GM19468 (cell line): ENCODE measurements around the gene GAK.

ENCODE experiments used
- ATAC-seq: cut with Tn5 transposase; IDR thresholded peaks from one replicate; pipeline ENCODE4 v1.9.1; 2021; ENCODE audit warnings: mild to moderate bottlenecking, moderate library complexity, moderate number of reproducible peaks; ENCODE audit not compliant: unreplicated experiment; ENCODE audit errors: extremely low read depth

Gene GAK

GRCh38 chr4:965048-965765, 33.1 kb upstream of the GAK start:
- no peak for ATAC-seq

DNA sequence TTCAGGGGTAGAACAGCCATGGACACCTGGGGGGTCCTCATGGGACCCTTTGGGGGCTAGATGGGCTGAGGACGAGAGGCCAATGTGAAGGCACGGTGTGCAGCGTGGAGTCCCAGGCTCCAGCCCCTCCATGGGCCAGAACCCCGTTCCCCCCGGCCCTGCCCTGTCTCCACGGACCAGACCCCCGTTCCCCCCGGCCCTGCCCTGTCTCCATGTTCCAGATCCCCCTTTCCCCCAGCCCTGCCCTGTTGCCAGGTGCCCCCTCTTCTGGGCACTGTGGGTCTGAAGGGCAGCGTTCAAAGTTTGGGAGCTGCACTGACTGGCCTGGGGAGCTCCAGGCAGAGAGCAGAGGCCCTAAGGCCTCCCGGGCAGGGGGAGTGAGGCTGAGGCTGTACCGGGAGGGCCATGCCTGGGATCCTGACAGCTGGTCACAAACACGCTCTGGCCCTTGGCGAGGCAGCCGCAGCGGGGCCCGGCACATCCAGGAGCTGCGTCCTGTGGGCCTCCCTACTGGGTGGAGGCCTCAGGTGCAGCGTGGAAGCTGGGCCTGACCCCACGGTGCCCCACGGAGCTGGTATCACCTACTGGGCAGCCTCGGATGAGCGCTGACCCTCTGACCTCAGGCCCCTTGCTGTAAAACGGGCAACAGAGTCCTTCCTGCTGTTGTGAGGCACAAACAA, 32.4 kb upstream of the GAK start:
- no peak for ATAC-seq

GRCh38 chr4:963276-964225, 31.4 kb upstream of the GAK start:
- ATAC-seq, result no peak

DNA sequence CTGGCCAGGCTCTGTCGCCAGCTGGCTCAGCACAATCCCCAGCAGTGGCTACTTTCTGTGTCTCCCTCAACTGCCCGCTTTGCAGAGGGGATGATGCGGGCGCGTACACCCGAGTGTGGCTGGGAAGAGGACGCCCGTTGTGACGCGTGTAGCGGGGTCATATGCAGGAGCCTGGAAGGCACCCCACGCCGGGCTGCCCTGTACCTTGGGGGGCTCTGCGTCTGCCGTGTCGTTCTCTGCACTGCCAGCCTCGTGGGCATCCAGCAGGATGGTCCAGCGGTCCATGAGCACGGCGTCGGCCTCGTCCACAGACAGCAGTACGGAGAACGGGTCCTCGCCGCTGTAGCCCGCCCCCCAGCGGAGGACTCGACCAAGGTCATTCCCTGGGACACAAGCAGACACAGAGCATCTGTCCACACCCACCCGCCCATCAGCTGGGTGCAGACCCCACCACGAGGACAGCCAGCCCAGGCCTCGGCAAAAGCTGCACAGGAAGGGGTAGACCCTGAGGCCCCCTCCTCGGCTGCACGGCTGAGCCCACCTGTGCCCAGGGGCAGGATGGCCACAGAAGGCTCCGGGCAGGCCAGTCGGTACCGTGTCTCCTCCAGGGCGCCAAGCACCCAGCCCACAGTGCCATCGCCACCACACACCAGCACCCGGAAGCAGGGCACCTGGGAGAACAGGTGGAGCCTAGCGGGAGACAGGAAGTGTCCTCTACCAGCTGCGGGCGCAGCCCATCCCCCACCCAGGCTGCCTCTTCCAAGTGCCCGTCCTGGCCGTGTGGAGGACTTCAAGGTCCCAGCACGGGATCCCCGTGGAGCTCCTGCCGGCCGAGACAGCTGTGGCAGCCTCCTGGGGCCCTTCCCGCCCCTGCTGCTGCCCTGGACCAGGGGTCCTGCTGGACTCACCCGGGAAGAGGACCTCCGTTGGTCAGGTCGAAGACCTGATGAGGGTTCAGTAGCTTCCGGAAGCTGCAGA, 30.4 kb upstream of the GAK start:
- ATAC-seq, result no peak

DNA sequence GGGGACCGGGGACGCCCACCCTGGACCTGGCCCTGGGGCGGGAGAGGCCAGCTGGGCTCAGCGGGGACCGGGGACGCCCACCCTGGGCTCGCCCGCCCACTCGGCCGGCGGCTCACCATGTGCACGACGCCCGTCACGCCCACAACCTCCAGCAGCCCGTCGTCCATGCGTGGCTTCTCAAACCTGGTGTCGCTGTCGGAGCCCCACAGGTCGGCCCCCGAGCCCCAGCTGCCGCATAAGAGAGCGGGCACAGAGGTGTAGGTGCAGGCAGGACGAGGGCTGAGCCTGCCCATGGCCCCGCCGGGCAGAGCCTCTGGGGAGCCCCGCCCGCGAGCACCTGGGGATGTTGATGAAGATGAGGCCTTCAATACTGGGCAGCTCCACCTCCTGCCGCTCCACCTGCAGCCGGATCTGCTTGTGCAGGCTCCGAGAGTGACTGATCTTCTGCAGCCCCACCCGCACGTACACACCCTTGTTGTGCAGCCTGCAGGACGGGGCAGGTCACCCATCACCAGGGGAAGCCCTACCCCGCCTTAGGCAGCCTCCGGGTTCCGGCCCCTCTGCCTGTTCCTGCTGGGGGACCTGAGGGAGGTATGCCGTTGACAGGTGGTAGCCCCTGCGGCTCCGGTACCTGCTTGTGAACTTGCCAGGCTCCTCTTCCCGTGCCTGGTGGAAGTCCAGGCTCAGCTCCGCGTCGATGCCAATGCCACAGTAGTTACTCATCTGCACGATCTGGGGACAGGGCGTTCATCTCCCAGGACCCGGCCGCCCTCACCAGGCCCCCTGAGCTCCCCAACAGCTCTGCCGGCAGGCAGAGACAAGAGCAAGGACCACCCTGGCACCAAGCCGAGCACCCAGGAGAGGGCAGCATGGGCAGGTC, 29.5 kb upstream of the GAK start:
- no peak for ATAC-seq

- no peak for ATAC-seq
Measured at GRCh38 chr4:960636-961350, 28.7 kb upstream of the GAK start.

GRCh38 chr4:960140-960635, 28.1 kb upstream of the GAK start:
- no peak for ATAC-seq

DNA sequence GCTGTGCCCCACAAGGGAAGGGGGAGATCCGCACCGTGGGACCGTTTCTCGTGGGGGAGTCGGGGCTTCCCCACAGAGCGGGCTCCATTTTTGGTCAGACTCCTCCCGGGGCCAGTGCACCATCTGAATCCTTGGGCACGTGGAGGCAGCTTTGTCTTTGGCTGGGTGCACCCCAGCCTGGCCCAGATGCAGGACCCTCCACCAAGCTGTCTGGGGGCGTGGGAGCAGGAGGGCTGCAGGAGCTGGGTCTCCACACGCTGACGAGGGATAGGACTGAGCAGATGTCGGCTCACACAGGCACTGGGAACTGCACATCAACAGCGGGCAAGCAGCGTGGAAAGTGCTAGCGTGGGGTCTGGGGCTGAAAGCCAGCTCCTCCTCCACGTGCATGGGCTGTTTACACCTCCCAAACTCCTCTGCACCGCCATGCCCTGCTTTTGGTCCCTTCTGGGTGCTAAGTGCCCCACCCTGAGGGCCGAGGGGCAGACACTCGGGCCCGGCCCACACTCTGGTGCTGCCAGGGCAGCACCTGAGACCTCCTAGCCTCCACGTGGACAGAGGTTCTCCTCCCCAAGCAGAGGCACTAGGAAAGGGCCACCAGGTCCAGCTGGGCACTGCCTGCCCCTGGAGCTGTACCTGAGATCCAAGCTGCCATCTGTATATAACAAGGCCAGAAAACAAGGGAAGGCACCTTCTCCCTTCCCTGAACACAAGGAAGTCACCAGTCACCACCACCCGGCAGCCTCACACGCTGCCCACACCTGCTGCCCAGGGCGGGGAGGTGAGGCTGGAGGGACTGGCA, 27.4 kb upstream of the GAK start:
- no peak for ATAC-seq

DNA sequence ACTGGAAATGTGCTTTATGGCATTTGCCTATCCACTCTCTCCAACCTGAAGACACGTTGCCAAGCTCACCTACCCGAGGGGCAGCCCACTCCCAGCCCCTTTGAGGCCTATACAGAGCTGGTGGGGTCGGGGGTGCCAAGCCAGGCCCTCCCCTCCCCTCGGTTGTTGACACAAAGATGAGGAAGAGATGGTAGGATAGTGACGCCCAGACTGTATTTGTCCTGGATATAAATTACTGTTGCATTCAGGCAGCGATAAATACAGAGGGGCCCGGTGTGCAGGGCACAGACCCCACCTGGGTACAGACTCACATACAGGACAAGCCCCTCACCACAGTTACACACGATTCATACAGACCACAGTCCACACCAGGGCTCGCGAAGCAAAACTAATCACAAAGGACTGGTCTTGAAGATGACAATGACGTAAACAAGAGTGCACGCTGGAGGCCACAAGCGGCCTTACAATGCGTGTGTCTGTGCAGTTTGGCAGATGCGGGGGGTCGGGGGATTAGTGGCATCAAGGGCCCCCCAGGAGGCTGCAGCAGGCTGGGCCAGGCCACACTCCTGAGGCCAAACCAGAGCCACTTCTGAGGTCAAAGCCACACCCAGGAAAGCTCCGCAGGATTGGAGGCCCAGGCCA, 26.7 kb upstream of the GAK start:
- ATAC-seq, result no peak

GRCh38 chr4:958314-958665, 26.2 kb upstream of the GAK start:
- ATAC-seq, result no peak

DNA sequence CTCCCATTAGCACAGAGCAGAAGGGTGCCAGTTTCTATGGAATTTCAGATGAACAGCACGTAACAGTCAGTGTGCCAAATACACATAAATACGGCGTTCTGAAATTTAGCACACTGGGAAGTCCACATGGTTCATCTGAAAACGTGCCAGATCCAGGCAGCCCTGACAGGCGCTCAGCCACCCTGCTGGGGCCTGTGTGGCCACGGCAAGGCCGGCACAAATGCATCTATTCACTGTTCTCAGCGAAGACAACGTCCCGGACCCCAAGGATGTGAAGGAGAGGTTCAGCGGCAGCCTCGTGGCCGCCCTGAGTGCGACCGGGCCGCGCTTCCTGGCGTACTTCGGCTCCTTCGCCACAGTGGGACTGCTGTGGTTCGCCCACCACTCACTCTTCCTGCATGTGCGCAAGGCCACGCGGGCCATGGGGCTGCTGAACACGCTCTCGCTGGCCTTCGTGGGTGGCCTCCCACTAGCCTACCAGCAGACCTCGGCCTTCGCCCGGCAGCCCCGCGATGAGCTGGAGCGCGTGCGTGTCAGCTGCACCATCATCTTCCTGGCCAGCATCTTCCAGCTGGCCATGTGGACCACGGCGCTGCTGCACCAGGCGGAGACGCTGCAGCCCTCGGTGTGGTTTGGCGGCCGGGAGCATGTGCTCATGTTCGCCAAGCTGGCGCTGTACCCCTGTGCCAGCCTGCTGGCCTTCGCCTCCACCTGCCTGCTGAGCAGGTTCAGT, 25.6 kb upstream of the GAK start:
- no peak for ATAC-seq

- no peak for ATAC-seq
Measured at GRCh38 chr4:957231-957580, 25.1 kb upstream of the GAK start.

- ATAC-seq, result no peak
Measured at GRCh38 chr4:956531-957230, 24.6 kb upstream of the GAK start.

DNA sequence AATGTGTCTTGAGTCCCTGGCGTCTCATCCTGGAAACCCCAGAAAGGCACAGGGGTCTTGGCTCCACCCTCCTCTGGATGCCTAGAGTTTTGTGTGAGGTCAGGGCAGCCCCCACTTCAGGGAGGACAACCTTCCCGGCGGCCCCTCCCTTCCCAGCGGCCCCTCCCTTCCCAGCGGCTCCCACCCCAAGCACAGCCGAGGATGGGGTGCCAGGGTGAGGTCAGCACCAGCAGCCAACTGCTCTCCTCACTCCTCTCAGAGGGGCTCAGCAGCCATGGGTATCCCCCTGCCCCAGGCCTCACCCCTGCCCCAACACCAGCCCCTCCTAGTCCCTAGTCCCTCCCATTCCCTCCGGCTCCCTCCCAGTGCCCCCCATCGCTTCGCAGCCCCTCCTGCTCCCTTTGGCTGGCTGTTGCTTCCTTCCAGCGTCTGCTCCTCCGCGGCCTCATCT, 23.8 kb upstream of the GAK start:
- no peak for ATAC-seq

DNA sequence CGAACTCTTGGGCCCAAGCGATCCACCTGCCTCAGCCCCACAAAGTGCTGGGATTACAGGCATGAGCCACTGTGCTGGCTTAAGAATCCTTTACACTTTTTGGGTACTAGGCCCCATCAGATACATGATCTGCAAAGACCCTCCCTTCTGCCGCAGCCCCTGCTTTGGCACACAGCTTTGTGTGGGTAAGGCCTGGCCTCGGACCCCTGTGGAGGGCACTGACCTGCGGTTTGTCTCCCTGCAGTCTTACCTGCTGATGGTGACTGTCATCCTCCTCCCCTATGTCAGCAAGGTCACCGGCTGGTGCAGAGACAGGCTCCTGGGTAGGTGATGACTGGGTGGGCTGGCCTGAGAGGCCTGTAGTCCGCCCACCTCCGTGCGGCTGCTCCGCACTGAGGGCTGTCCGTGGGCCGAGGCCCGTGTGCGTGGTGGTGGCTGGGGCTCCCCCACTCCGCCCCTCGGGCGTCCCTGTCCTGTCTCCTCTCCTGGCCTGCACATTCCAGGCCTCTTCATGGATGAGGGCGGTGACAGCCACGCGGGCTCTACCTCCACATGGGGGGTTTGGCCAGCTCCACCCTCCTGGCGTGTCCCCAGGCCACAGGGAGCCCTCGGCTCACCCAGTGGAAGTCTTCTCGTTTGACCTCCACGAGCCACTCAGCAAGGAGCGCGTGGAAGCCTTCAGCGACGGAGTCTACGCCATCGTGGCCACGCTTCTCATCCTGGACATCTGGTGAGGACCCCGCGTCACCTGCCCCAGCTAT, 23.2 kb upstream of the GAK start:
- no peak for ATAC-seq
